Activated CD8-positive, alpha-beta memory T cell treated with anti-CD3 and anti-CD28 coated beads, Interleukin-2, amount 50 U/mL, for 24 hours (primary cell): Measurements from ENCODE around the gene PLOD2.

Experiments used
- DNase-seq: peaks from one replicate; pipeline ENCODE4 v3.0.0-alpha.2; 2020; ENCODE audit errors: extremely low read depth

Gene PLOD2

DNA sequence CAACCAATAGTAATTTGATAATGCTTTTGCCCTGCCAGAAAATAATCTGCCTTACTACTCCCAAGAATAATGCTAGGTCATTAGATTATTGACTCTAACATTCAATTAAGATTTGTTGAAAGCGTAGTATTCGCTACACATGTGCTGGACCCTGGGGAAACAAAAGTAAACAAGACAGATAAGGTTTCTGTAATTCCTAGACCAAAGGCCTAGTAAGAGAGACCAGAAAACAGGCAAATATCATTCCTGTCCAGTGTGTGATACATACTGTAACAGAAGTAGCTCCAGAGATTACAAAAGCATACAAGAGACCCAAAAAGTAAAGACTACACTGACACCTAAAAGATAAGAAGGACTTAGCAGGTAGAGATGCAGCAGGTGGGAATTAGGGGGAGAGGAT, 60.8 kb downstream of the PLOD2 start:
- DNase-seq: no peak

- DNase-seq: no peak
Observed at GRCh38 chr3:146099316-146099715, 61.7 kb downstream of the PLOD2 start.

GRCh38 chr3:146093896-146094295, 67.1 kb downstream of the PLOD2 start:
- DNase-seq: no peak

- no peak for DNase-seq
Observed at GRCh38 chr3:146092230-146092629, 68.8 kb downstream of the PLOD2 start.

- no peak for DNase-seq
Observed at GRCh38 chr3:146091397-146091796, 69.6 kb downstream of the PLOD2 start.

DNA sequence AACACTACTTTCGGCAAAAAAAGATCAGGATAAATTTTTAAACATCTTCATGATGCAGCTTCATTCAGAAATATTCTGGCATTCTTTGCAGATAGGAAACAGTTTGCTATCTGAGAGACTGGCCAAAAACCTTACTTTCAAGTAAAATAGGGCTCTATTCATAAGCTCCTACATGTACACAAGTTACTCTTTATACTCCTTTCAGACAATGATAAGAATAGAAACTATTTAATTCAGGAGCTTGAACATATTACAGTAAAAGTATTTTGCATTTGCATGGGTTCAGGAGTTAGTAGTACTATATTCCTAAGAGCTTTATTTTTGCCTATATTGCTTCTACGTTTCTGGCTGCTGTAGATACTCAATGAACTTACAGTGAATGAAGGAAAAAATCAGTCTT, 70.5 kb downstream of the PLOD2 start:
- DNase-seq: no peak

DNA sequence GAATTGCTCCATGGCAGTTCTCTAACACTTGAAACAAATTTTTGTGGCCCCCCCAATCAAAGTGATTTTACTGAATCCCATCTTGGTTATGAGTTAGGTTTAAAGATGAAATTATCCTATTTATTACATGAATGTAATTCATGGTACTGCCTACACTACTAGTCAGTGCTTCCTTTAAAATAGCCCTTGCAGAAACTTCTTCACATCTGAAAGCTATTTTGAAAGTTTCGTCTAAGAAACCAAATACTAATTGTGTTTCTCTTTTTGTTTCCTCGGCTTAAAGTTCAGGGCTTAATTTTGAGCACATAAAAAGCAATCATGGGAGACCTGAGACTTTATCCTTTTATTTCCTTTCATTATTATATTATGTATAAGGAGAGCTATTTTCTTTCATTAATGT, 72.1 kb downstream of the PLOD2 start:
- DNase-seq: no peak

GRCh38 chr3:146087116-146087515, 73.9 kb downstream of the PLOD2 start:
- DNase-seq: no peak

- DNase-seq: no peak
Observed at GRCh38 chr3:146086211-146086610, 74.8 kb downstream of the PLOD2 start.

GRCh38 chr3:146085678-146086077, 75.3 kb downstream of the PLOD2 start:
- no peak for DNase-seq

- DNase-seq: no peak
Observed at GRCh38 chr3:146080578-146080977, 80.4 kb downstream of the PLOD2 start.

- no peak for DNase-seq
Observed at GRCh38 chr3:146078031-146078430, 83.0 kb downstream of the PLOD2 start.

- DNase-seq: no peak
Observed at GRCh38 chr3:146077181-146077580, 83.8 kb downstream of the PLOD2 start.

GRCh38 chr3:146072824-146073223, 88.2 kb downstream of the PLOD2 start:
- no peak for DNase-seq

GRCh38 chr3:146072061-146072460, 88.9 kb downstream of the PLOD2 start:
- no peak for DNase-seq

DNA sequence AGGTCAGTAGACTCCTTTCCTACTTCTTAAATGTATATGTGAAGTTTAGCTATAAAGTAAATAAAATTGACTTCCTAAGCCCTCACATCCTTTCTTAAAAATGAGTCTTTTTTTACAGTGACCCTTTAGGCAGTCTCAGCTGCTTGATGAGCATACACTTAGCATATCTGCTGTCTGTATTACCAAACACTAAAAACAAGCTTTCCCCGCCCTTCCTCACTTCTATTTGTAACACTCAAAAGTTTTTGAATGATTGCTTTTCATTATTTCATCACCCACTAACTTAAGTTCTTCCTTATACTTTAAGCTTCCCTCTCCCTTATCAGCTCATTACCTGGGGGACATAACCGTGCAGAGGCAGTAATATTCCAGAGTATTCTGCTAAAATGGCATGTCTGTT, 89.4 kb downstream of the PLOD2 start:
- DNase-seq: no peak

DNA sequence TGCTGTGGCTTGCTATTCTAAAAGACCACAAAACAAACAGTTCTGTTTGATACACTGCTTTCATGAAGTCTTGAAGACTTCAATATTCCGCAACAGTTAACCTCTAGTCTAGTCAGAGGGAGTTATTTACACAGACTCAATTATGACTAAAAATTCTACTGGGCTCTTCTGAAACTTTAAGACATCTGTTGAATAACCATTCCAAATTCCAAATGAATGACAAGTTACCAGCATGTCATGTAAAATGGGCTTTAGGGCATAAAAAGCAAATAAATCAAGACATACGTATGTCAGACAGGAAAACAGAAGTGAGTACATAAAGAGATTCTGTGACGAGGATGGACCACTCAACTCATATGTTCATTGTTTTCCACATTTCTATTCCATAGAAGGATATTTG, 93.9 kb downstream of the PLOD2 start:
- no peak for DNase-seq

DNA sequence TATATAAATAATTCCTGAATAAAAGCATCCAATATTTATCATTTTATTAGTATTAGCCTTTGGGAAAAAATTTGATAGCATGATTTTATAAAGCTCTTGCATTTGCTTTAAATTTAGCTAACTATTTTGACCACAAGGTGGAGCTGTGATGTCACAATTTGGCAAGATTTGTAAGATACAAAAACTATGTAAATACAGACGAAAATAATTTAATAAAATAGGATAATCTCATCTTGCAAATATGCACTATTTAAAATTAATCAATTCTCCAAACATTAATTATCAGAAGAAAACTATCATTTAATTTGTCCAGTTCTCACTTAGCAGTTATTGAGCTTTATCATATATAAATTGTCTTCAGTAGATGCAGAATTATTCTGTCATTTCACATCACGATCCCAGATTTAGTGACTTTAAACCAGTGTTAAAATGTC, 95.4 kb downstream of the PLOD2 start:
- DNase-seq: no peak

DNA sequence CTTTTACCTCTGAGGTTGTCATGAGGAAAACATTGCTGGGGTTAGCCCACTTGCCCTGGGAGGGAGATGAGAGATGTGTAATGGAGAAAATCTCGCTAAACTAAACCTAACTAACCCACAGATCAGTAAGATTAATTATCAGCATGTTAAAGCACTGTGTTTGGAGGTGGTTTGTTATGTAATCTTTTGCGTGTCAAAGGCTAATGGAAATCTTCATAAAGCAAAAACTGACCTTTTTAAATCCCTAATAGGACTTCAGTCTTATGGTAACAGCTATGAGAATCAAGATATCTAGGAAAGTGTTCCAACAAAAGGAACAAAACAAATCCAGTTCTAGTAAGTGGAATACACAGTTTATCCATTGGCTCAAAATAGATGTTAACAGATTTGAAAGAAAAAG, 102.7 kb downstream of the PLOD2 start:
- no peak for DNase-seq

DNA sequence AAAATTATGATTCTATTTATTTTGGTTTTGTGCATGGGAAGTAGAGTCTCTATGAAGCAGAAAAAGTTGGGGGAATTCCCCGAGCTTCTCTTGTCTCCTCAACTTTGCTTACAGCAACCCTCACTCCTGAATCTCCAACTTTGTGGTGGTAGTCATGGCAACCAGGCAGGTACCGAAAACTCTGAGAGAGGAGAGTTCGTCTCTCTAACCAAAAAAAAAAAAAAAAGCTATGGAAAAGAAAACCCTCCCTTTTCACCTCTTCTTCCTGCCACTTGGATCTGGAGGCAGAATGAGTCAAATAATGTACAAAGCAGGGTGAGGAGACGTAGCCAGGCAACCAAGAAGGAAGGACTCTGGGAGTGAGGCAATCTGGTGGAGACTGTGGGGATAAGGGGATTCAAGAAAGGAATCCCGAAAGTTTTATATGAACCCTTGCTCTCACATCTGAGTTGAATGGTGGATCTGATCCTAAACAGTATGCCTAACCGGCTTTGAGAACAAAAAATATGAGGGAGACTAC, 108.1 kb downstream of the PLOD2 start:
- no peak for DNase-seq

DNA sequence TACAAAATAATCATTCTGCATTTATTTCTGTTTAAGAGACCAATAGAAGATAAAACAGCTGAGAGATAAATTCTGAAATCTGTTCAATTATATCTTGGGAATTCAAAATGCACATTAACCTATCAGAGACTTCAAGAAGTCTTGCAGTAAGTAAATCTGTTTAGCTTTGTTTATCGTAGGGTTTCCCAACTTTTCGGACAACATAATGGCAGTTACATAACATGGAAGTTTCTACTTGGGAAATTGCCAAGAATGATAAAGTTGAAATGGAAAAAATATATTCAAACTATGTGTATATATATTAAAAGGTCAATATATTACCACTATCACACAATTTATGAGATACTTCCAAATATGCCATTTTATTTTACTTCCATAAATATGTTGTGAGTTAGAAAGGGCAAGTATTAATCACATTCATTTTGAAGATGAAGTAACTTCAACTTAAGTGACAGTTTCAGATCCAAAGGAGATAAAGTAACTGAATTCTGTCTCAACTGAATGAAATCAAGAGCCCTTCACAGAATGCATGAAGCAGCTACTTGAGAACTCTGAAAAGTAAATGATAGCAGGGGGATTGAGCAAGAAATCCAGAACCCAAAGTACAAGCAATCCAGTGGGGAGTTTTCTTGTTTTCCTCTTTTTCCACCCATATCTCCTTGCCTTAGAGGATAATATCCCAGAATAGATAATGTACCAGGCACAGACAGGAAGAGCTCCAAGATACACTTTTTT, 108.8 kb downstream of the PLOD2 start:
- no peak for DNase-seq

DNA sequence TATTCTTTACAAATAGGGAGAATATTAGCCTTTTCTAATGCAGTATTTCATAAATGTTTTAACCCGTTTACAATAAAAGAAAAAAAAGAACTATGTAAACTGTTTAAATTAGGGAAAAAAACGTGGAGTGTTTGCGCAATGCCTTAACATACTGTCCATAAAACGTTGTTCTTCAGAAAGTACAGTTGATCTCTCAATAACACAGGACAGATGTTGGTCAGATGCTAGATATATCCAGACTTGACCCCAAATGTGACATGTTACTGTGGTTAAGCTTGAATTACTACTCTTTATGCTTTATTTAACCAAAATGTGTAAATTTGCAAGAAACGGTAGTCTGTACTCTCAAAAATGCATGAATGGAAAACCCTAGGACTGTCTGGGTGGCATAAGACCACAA, 110.3 kb downstream of the PLOD2 start:
- no peak for DNase-seq

- DNase-seq: no peak
Observed at GRCh38 chr3:146047485-146047884, 113.5 kb downstream of the PLOD2 start.

- no peak for DNase-seq
Observed at GRCh38 chr3:146044046-146044445, 116.9 kb downstream of the PLOD2 start.
